Fibroblast of pulmonary artery (primary cell): ENCODE measurements around the gene CHRM4.

Experiments used
- DNase-seq: peaks from one replicate; pipeline ENCODE4 v3.0.0-alpha.2; 2010; ENCODE audit warnings: low read depth
- H3K4me3 ChIP-seq: replicated peaks from 2 replicates; pipeline ENCODE4 v1.5.1; 2011; ENCODE audit warnings: low read depth, mild to moderate bottlenecking, control low read depth, low read length, moderate library complexity
- TF ChIP-seq, protein P1 (sequence below): IDR thresholded peaks from 2 replicates; pipeline ENCODE4 v1.5.1; 2011; ENCODE audit warnings: mild to moderate bottlenecking, control low read depth, low read length, inconsistent platforms; ENCODE audit errors: missing control alignments

Gene CHRM4

DNA sequence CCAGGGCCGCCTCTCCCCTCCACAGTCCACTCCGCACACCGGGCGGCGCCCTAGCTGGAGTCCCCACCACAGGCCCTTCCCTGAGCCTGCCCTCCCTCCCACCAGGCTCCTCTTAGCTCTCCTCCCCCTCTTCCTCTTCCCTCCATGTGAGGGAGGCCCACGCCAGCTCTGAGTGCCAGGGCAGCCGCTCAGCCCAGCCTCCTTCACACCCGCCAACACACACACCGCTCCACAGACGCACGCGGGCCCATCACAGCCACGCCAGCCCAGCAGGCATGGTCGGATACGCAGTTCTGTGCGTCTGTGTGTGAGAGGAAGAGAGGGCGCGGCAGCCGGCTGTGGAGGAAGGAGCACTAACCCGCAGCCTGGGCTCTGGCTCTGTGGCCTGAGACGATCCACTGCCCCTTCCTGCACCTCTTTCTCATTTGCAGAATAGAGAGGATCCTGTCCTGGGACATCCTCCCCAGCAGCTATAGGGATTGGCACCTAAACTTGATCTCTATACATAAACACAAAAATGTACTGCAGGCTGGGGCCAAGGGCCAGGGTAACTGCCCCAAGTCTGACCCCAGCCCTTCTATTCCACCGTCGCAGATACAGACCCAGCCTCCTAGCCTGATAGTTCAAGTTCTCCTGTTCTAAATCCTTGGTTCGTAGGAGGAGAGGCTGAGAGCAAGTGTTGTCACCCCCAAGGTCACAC, 3.5 kb downstream of the CHRM4 start:
- no peak for DNase-seq
- TF ChIP-seq, protein P1, sequence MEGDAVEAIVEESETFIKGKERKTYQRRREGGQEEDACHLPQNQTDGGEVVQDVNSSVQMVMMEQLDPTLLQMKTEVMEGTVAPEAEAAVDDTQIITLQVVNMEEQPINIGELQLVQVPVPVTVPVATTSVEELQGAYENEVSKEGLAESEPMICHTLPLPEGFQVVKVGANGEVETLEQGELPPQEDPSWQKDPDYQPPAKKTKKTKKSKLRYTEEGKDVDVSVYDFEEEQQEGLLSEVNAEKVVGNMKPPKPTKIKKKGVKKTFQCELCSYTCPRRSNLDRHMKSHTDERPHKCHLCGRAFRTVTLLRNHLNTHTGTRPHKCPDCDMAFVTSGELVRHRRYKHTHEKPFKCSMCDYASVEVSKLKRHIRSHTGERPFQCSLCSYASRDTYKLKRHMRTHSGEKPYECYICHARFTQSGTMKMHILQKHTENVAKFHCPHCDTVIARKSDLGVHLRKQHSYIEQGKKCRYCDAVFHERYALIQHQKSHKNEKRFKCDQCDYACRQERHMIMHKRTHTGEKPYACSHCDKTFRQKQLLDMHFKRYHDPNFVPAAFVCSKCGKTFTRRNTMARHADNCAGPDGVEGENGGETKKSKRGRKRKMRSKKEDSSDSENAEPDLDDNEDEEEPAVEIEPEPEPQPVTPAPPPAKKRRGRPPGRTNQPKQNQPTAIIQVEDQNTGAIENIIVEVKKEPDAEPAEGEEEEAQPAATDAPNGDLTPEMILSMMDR, result no peak
- H3K4me3 ChIP-seq, result no peak overlapping the region

DNA sequence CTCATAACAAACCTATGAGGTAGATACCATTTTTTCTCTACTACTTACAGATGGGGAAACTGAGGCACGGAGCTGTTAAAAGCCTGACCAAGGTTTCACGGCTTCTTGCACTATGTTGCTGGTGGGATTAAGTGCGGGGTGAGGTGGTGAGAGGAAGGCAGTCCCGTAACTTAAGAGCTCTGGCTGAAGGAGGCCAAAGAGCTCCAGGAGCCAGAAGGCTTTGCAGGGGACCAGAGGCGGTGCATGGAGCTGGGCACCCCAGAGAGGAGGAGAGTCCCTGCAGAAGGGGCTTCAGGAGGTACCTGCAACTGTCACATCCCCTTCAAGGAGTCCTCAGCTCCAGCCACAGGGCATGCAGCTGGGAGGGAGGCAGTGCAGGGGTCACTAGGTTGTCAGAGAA, 4.1 kb downstream of the CHRM4 start:
- no peak overlapping the region for H3K4me3 ChIP-seq
- TF ChIP-seq, protein P1, result no peak

DNA sequence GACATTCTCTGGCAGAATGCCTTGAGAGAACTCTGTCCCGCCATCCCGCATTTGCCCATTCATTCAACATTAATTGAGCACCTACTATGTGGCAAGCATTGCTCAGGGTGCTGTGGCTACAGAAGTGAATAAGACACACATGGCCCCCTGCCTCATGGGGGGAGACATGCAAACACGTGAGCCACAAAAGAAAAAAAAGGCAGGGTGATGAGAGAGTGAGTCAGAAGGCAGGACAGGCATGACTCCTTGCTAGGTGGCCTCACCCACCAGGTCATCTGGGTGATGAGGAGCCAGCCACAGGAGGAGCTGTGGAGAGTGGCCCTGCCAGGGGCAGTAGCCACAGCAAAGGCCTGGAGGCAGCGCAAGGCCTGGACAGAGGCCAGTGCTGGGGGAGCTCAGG, 4.9 kb downstream of the CHRM4 start:
- DNase-seq, result no peak
- no peak overlapping the region for H3K4me3 ChIP-seq
- TF ChIP-seq, protein P1, result no peak

More for the DNA sequence above, 4.1 kb downstream of the CHRM4 start:
- DNase-seq, result no peak

DNA sequence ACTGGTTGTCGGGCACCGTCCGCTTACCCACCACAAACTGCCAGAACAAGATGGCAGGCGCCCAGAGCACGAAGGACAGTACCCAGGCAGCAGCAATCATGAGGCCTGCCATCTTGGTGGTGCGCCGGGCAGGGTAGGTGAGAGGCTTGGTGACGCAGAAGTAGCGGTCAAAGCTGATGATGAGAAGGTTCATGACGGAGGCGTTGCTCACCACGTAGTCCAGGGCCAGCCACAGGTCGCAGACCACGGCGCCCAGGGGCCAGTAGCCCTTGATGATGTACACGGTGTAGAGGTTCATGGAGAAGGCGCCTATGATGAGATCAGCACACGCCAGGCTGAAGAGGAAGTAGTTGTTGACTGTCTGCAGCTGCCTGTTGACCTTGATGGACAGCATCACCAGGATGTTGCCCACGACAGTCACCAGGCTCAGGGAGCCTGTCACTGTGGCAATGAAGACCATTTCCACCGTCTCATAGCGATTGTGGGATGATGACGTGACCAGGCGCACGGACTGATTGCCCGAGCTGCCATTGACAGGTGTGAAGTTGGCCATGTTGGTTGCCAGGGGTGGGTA, 5.5 kb downstream of the CHRM4 start:
- H3K4me3 ChIP-seq, result no peak overlapping the region
- TF ChIP-seq, protein P1, result no peak
- no peak for DNase-seq

DNA sequence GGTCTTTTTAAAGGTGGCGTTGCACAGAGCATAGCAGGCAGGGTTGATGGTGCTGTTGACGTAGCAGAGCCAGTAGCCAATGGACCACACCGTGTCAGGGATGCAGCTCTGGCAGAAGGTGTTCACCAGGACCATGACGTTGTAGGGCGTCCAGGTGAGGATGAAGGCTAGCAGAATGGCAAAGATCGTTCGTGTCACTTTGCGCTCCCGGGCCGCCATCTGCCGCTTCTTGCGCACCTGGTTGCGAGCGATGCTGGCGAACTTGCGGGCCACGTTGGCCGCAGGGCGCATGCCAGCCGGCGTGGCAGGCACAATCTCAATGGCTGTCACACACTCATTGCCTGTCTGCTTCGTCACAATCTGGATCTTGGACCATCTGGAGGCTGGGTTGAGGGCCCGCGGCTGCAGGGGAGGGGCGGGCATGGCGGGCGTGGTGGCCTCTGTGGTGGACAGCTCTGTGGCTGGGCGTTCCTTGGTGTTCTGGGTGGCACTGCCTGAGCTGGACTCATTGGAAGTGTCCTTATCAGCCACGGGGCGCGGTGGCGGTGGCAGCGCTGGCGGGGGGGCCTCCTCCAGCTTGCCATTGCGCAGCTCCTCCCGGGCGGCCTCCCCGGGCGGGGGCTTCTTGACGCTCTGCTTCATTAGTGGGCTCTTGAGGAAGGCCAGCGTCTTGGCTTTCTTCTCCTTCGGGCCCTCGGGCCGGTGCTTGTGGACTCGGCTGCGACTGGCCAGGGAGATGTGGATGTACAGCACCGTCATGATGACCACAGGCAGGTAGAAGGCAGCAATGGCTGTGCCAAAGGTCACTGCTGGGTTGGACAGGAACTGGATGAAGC, 6.2 kb downstream of the CHRM4 start:
- DNase-seq, result no peak
- TF ChIP-seq, protein P1, result no peak
- no peak overlapping the region for H3K4me3 ChIP-seq

DNA sequence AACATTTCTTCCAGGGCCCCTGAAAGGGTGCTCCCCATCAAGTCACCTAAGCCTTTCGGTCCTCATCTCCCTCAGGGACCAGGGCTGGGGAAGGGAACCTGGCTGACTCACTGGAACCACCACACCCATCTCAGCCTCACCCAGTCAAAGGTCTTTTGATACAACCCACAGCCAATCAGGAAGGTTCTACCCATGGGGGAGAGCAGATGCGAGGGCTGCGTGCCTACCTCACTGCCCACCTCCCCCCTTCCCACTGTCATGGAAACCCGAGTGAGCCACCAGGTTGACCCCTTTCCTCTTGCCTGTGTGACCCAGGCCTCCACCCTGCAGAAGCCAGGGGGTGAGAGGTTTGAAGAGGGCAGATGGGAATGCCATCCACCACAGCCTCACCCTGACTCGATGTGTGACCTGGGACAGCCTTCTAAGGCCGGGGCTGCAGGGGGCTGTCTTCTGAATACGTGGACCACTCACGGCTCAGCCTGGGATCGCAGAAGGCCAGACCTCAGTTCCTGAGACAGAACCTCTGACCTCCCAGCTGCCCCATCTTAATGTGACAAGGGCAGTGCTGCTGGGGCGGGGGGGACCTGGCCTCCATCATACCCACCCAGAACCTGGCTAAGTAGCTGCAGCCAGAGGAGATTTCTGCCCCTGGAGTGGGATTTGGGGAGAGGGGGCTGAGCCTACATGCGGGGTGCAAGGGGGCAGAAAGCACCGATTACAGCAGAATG, 7.4 kb downstream of the CHRM4 start:
- no peak for DNase-seq
- no peak overlapping the region for H3K4me3 ChIP-seq
- TF ChIP-seq, protein P1, result no peak
